C4-2B (cell line): ENCODE measurements around the gene GDAP2.

Experiments
- ZFX ChIP-seq: fragments of 450-650 bp; IDR thresholded peaks from 2 replicates; pipeline ENCODE4 v1.6.1; 2017
- TF ChIP-seq, protein P1 (sequence below): fragments of 450-650 bp; conservative IDR thresholded peaks from 2 replicates; pipeline ENCODE4 v1.5.1; 2017; ENCODE audit warnings: mild to moderate bottlenecking

DNA sequence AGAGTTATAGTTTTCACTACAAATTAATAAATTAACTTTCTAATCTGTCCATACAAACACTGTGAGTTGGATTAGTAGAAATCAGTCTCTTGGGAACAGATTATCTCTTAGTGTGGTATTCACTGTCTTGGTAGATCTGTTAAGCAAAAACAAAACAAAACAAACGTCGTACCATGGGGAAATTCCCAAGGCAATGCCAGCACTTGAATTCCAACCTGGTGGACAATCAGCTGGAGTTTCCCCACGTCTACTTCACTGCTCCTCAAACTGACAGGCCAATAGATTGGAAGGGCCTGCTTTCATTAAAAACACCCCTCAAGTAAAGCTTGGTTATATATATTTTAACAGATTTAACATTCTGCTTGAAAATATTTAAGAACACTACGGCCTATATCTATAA lies 31.9 kb downstream of the GDAP2 start:
- TF ChIP-seq, protein P1, sequence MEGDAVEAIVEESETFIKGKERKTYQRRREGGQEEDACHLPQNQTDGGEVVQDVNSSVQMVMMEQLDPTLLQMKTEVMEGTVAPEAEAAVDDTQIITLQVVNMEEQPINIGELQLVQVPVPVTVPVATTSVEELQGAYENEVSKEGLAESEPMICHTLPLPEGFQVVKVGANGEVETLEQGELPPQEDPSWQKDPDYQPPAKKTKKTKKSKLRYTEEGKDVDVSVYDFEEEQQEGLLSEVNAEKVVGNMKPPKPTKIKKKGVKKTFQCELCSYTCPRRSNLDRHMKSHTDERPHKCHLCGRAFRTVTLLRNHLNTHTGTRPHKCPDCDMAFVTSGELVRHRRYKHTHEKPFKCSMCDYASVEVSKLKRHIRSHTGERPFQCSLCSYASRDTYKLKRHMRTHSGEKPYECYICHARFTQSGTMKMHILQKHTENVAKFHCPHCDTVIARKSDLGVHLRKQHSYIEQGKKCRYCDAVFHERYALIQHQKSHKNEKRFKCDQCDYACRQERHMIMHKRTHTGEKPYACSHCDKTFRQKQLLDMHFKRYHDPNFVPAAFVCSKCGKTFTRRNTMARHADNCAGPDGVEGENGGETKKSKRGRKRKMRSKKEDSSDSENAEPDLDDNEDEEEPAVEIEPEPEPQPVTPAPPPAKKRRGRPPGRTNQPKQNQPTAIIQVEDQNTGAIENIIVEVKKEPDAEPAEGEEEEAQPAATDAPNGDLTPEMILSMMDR: no peak
- TF ChIP-seq ZFX: no peak
